ENCODE data around the gene ABHD14A.

DNA sequence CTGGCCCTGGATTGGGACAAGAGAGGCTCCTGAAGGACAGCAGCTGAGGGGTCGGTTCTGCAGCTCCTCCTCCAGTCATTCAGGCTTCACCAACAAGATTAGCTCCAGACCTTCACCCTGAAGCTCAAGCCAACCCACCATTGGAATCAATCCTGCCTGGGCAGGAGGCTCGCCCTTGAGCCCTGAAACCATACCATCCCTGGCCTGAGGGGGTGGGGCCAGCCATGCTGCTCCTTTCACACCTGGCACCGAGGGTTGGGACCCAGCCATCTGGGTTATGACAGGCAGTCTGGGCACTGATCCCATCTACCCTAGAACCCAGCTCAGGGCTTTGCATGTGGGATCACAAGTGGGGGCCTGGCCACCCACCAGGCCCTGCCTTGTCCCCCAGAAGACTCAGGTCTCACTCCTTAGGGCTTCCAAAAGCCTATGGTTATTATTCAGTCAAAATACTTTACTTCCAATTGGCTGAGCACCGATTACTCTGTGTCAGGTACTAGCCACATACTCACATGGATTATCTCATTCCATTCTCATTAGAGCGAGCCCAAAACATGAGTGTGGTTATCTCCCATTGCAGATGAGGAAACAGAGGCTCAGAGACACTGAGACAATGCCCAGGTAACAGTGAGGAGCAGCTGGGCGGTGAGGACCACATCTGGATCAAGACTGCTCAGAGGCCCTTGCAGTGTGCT is 4.1 kb upstream of the ABHD14A start:
- TF ChIP-seq, protein P1, sequence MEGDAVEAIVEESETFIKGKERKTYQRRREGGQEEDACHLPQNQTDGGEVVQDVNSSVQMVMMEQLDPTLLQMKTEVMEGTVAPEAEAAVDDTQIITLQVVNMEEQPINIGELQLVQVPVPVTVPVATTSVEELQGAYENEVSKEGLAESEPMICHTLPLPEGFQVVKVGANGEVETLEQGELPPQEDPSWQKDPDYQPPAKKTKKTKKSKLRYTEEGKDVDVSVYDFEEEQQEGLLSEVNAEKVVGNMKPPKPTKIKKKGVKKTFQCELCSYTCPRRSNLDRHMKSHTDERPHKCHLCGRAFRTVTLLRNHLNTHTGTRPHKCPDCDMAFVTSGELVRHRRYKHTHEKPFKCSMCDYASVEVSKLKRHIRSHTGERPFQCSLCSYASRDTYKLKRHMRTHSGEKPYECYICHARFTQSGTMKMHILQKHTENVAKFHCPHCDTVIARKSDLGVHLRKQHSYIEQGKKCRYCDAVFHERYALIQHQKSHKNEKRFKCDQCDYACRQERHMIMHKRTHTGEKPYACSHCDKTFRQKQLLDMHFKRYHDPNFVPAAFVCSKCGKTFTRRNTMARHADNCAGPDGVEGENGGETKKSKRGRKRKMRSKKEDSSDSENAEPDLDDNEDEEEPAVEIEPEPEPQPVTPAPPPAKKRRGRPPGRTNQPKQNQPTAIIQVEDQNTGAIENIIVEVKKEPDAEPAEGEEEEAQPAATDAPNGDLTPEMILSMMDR (IDR thresholded peaks at IDR 0.05), result no peak
- TF ChIP-seq RFX5 (IDR thresholded peaks at IDR 0.05; ENCODE audit: low read length) (no peak), GATA2 (CRISPR knock-in tag; IDR thresholded peaks at IDR 0.05) (no peak), POLR2AphosphoS5 (IDR thresholded peaks at IDR 0.05; ENCODE audit: low read depth, low read length) (no peak)

Measured in SK-N-SH (cell line).